Tibial nerve (tissue), 4 donors: ENCODE measurements around the gene ZNF408. TPM values are rescaled to one million over a fixed set of nuclear protein-coding genes. Genes with fewer than 3 reads are reported as not detected.

ENCODE experiments used
- DNase-seq, 2 donors: peaks; one replicate each; pipeline ENCODE4 v3.0.0-alpha.2; 2019; ENCODE audit warnings: low spot score in 2 of 2
- H3K27ac ChIP-seq, 4 donors: fragments of 200-600 bp; sonication (generic) in 3 of 4; one replicate each; pipeline ENCODE4 v1.5.1; 2017 to 2019; ENCODE audit warnings: mild to moderate bottlenecking in 1 of 4
- H3K27me3 ChIP-seq, 2 donors: fragments of 200-600 bp; sonication (generic) in 1 of 2; one replicate each; pipeline versions ENCODE4 v1.5.1 to v1.6.0; 2017 to 2019
- H3K36me3 ChIP-seq, 3 donors: fragments of 200-600 bp; sonication (generic); one replicate each; pipeline ENCODE4 v1.5.1; 2018 to 2019
- H3K4me1 ChIP-seq, 4 donors: fragments of 200-600 bp; sonication (generic) in 3 of 4; one replicate each; pipeline ENCODE4 v1.5.1; 2017 to 2019
- H3K4me3 ChIP-seq, 4 donors: fragments of 200-600 bp; sonication (generic) in 3 of 4; one replicate each; pipeline ENCODE4 v1.5.1; 2017 to 2019; ENCODE audit warnings: mild to moderate bottlenecking in 1 of 4, moderate library complexity in 1 of 4
- H3K9me3 ChIP-seq, 4 donors: fragments of 200-600 bp; sonication (generic) in 3 of 4; one replicate each; pipeline ENCODE4 v1.5.1; 2017 to 2019
- EP300 ChIP-seq, 2 donors: sonication (generic); formaldehyde crosslinking; IDR thresholded peaks; one replicate each; pipeline ENCODE4 v1.6.1; 2017; ENCODE audit warnings: antibody characterized with exemption in 2 of 2, mild to moderate bottlenecking in 1 of 2
- POLR2A ChIP-seq, 2 donors: fragments of 450-650 bp; IDR thresholded peaks; one replicate each; pipeline ENCODE4 v1.6.1; 2017; ENCODE audit warnings: antibody characterized with exemption in 2 of 2, mild to moderate bottlenecking in 2 of 2, moderate library complexity in 2 of 2
- WGBS, 2 donors: methylation state at CpG; one replicate each; pipeline ENCODE4 v1.1.5; 2018; 5-methylcytosine and 5-hydroxymethylcytosine counted together
- small RNA-seq: library from RNA; depleted of rRNA; stranded (forward); fragments of <200 nt; gene quantifications from one replicate; pipeline ENCODE3, GENCODE V24; 2016
- total RNA-seq, 4 donors: library from RNA; depleted of rRNA; stranded (reverse); fragments of >200 nt; gene quantifications; one replicate each; pipeline ENCODE4 v1.1.0, GENCODE V29; 2016
- TF ChIP-seq, protein P1 (sequence below), 5 experiments: fragments of 200-600 bp in 3 of 5; fragments of 450-650 bp in 2 of 5; sonication (generic) in 3 of 5; IDR thresholded peaks; one replicate each; pipeline ENCODE4 v1.5.1; 2016 to 2019; ENCODE audit warnings: antibody characterized with exemption in 5 of 5, mild to moderate bottlenecking in 3 of 5, moderate library complexity in 2 of 5

The ZNF408 gene
- total RNA-seq, 4 donors from 2014 or later, result 8.8 to 21.6 (median 13.7) TPM

DNA sequence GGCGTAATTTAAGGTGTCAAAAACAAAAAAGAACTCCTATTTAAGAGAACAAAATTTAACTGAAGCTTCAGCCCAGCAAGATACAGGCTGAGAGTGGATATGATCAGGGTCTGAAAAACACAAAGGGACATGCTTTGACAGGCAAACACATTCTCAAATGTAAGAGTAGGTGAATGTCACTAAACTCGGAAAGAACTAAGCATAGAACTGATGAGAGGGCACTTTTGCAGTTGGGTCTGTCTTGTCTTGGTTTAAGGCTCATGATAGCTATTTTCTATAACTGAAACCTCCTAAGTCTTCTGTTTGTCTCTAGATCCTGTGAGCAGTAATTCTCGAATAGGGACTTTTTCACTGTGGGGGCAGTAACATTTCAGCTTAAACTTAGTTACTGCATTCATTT lies 45.2 kb downstream of the ZNF408 start:
- H3K9me3 ChIP-seq, result no peaks in the 10 kb centered on the region
- H3K4me1 ChIP-seq, result peaks cover 0 to 4% (median 0%) of the 10 kb centered on the region in 4 donors
- H3K27ac ChIP-seq, result no peak overlapping the region
- H3K27me3 ChIP-seq, result no peaks in the 10 kb centered on the region
- 89 to 97% methylated on average over 3 of the region's 3 CpGs for WGBS, 2 donors
- TF ChIP-seq EP300 (IDR thresholded peaks at IDR 0.05) (no peak), POLR2A (IDR thresholded peaks at IDR 0.05) (no peak)
- TF ChIP-seq, protein P1, sequence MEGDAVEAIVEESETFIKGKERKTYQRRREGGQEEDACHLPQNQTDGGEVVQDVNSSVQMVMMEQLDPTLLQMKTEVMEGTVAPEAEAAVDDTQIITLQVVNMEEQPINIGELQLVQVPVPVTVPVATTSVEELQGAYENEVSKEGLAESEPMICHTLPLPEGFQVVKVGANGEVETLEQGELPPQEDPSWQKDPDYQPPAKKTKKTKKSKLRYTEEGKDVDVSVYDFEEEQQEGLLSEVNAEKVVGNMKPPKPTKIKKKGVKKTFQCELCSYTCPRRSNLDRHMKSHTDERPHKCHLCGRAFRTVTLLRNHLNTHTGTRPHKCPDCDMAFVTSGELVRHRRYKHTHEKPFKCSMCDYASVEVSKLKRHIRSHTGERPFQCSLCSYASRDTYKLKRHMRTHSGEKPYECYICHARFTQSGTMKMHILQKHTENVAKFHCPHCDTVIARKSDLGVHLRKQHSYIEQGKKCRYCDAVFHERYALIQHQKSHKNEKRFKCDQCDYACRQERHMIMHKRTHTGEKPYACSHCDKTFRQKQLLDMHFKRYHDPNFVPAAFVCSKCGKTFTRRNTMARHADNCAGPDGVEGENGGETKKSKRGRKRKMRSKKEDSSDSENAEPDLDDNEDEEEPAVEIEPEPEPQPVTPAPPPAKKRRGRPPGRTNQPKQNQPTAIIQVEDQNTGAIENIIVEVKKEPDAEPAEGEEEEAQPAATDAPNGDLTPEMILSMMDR (IDR thresholded peaks at IDR 0.05), result no peak
- no peak overlapping the region for H3K4me3 ChIP-seq
- peaks cover 0 to 100% (median 10%) of the 10 kb centered on the region in 3 donors for H3K36me3 ChIP-seq
- no peak for DNase-seq

DNA sequence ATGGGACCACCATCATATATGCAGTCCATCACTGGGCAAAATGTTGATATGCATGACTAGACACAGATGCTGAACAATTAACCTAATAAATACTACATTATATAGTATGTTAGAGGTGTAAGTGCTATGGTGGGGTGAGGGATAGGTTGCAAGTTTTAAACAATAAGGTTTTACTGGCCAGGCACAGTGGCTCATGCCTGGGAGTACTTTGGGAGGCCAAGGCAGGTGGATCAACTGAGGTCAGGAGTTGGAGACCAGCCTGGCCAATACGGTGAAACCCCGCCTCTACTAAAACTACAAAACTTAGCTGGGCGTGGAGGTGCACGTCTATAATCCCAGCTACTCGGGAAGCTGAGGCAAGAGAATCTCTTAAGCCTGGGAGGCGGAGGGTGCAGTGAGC lies 46.3 kb downstream of the ZNF408 start:
- H3K36me3 ChIP-seq, result peaks cover 0 to 97% (median 12%) of the 10 kb centered on the region in 3 donors
- TF ChIP-seq, protein P1 (IDR thresholded peaks at IDR 0.05), result no peak
- TF ChIP-seq EP300 (IDR thresholded peaks at IDR 0.05) (no peak), POLR2A (IDR thresholded peaks at IDR 0.05) (no peak)
- no peak overlapping the region for H3K27ac ChIP-seq
- no peaks in the 10 kb centered on the region for H3K4me1 ChIP-seq
- H3K9me3 ChIP-seq, result no peaks in the 10 kb centered on the region
- WGBS, 2 donors, result 93 to 94% methylated on average over 6 of the region's 6 CpGs
- no peak for DNase-seq
- H3K4me3 ChIP-seq, result no peak overlapping the region
- H3K27me3 ChIP-seq, result no peaks in the 10 kb centered on the region

Small RNA genes within 50 kb of the gene (small RNA-seq; reads per million reads assigned to genes)
- gene MIR5582, result not detected

Other genes starting within 250 kb of the ZNF408 start
- 10 to 100 TPM; 31.0 to 43.7 (median 35.8) TPM for gene AMBRA1, start 107.0 kb upstream of the ZNF408 start, total RNA-seq
- 1 to 10 TPM in 3 of 4 donors, under 1 TPM in 1; 0.59 to 5.2 (median 2.6) TPM for gene HARBI1, start 83.8 kb upstream of the ZNF408 start, total RNA-seq
- 100 to 1,000 TPM; 113 to 203 (median 139) TPM for gene ATG13, start 83.5 kb upstream of the ZNF408 start, total RNA-seq
- gene ARHGAP1, start 412 bp upstream of the ZNF408 start, total RNA-seq, result 10 to 100 TPM; 47.9 to 83.0 (median 59.8) TPM
- gene F2, start 18.2 kb downstream of the ZNF408 start, total RNA-seq, result not detected
- 10 to 100 TPM; 36.9 to 52.7 (median 47.7) TPM for gene CKAP5, start 145.2 kb downstream of the ZNF408 start, total RNA-seq
- 100 to 1,000 TPM in 1 of 4 donors, 10 to 100 TPM in 3; 24.3 to 105 (median 52.9) TPM for gene LRP4, start 217.5 kb downstream of the ZNF408 start, total RNA-seq
- gene CSTPP1, start 235.7 kb downstream of the ZNF408 start, total RNA-seq, result 10 to 100 TPM; 35.3 to 51.9 (median 39.7) TPM